ENCODE data around the gene AMMECR1. TPM values are rescaled to one million over a fixed set of nuclear protein-coding genes. Genes with fewer than 3 reads are reported as not detected.

Gene AMMECR1
- total and polyA plus RNA-seq, 2 of the 8 experiments (the other 6 are each of a cell fraction or from before 2014, with no cell fraction given), result 10.2 to 21.2 TPM

DNA sequence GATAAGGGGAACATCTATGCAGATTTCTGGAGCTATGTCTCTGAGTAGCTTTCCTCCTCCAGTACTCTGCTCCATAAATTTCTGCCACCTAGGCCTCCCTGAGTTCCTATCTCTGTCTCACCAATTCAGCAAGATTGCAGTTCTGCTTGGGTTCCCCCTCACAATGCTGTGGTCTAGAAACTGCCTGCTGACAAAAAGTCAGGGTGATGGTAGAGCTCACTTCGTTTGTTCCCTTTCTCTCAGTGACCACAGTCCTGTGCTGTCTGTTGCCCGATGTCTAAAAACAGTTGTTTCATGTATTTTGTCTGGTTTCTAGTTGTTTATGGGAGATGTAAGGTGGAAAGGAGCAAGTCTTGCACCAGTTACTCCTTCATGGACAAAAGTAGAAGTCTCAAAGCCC, 41.1 kb downstream of the AMMECR1 start:
- Histone ChIP-seq H2BK20ac (ENCODE audit: low read length) (no peak overlapping the region), H3K79me1 (ENCODE audit: low read depth, low read length) (no peaks in the 10 kb centered on the region; the same call in 1 of the 2 replicates), H3K4me2 (ENCODE audit: insufficient read depth in 1 of 2, low read depth in 2 of 2, low read length in 2 of 2) (no peak overlapping the region), H3K79me2 (ENCODE audit: control insufficient read depth in 1 of 2, insufficient read depth in 2 of 2, low read length in 2 of 2) (peaks cover 0 to 30% of the 10 kb centered on the region in 2 experiments; a peak in 2 of 4 replicates), H3K9ac (replicated peaks in 1 of 4; ENCODE audit: extremely low read depth in 1 of 4, low read depth in 3 of 4, low read length in 3 of 4) (no peak overlapping the region), H2AK5ac (ENCODE audit: low read depth, low read length) (no peak overlapping the region), H3K36me3 (ENCODE audit: control insufficient read depth in 2 of 4, insufficient read depth in 4 of 4, low read length in 3 of 4) (no peaks in the 10 kb centered on the region), H2AFZ (ENCODE audit: low read length) (no peak overlapping the region), H3K23me2 (ENCODE audit: low read depth, low read length) (no peaks in the 10 kb centered on the region), H2BK120ac (replicated peaks; ENCODE audit: low read depth, low read length) (no peak overlapping the region), H4K5ac (ENCODE audit: insufficient read length, low read depth, low read length) (no peak overlapping the region), H2BK5ac (ENCODE audit: low read depth, low read length) (no peak overlapping the region), H2BK15ac (ENCODE audit: low read length) (no peak overlapping the region), H2BK12ac (ENCODE audit: low read depth, low read length) (no peak overlapping the region), H3K14ac (ENCODE audit: insufficient read length) (no peak overlapping the region), H4K8ac (ENCODE audit: extremely low read depth, insufficient read depth, low read length) (no peak overlapping the region), H4K20me1 (replicated peaks in 1 of 2; ENCODE audit: control insufficient read depth in 1 of 2, insufficient read depth in 2 of 2, low read length in 2 of 2) (no peaks in the 10 kb centered on the region), H3K18ac (ENCODE audit: extremely low read depth, low read length) (no peak overlapping the region), H4K91ac (replicated peaks; ENCODE audit: insufficient read length, low read length) (no peak overlapping the region), H3K4me1 (replicated peaks in 1 of 4; ENCODE audit: control insufficient read depth in 3 of 4, insufficient read depth in 4 of 4, low read length in 3 of 4) (no peaks in the 10 kb centered on the region), H3K27me3 (replicated peaks in 1 of 4; ENCODE audit: control insufficient read depth in 3 of 4, extremely low read depth in 1 of 4, insufficient read depth in 3 of 4, low read length in 3 of 4) (no peaks in the 10 kb centered on the region), H3K27ac (ENCODE audit: low read depth, low read length) (no peak overlapping the region), H3K9me3 (ENCODE audit: insufficient read depth in 2 of 2, low read depth in 1 of 2, low read length in 1 of 2) (no peaks in the 10 kb centered on the region), H3K4me3 (ENCODE audit: extremely low read depth in 1 of 4, insufficient read depth in 2 of 4, low read depth in 3 of 4, low read length in 4 of 4) (no peak overlapping the region), H3K4ac (replicated peaks; ENCODE audit: insufficient read length, low read depth, low read length) (no peak overlapping the region), H3K56ac (replicated peaks; ENCODE audit: insufficient read length, low read depth, low read length) (no peak overlapping the region), H3K23ac (ENCODE audit: insufficient read length) (no peak overlapping the region)
- ChIA-PET CTCF (ENCODE audit: partially characterized antibody) (no interaction called here), POLR2A (ENCODE audit: partially characterized antibody) (no interaction called here)
- DNase-seq (ENCODE audit: low read depth in 1 of 2, low spot score in 2 of 2) (no peak), FAIRE-seq (no peak)
- WGBS, 2 experiments (ENCODE audit: extremely low coverage in 1 of 2, insufficient coverage in 1 of 2, insufficient read length in 1 of 2, insufficient replicate concordance in 2 of 2, low coverage in 1 of 2, low lambda C conversion rate in 2 of 2, missing lambda C conversion rate in 1 of 2), result 91% methylated on average over 2 of the region's 2 CpGs; no CpG with 5 or more reads in 1 of the 2 experiments
- TF ChIP-seq, protein P1, sequence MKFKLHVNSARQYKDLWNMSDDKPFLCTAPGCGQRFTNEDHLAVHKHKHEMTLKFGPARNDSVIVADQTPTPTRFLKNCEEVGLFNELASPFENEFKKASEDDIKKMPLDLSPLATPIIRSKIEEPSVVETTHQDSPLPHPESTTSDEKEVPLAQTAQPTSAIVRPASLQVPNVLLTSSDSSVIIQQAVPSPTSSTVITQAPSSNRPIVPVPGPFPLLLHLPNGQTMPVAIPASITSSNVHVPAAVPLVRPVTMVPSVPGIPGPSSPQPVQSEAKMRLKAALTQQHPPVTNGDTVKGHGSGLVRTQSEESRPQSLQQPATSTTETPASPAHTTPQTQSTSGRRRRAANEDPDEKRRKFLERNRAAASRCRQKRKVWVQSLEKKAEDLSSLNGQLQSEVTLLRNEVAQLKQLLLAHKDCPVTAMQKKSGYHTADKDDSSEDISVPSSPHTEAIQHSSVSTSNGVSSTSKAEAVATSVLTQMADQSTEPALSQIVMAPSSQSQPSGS (IDR thresholded peaks at IDR 0.05; ENCODE audit: low read length), result no peak
- no peak for TF ChIP-seq TBP (IDR thresholded peaks at IDR 0.05; ENCODE audit: low read depth, low read length)
- no peak for TF ChIP-seq SUZ12 (IDR thresholded peaks at IDR 0.05; ENCODE audit: low read length)
- TF ChIP-seq RXRA (IDR thresholded peaks at IDR 0.05; ENCODE audit: insufficient read depth, low read depth, low read length), result no peak
- no peak for TF ChIP-seq CREB1 (IDR thresholded peaks at IDR 0.05)
- no peak for TF ChIP-seq TEAD4 (IDR thresholded peaks at IDR 0.05; ENCODE audit: low read depth, low read length)
- no peak for TF ChIP-seq CTBP2 (IDR thresholded peaks at IDR 0.05; ENCODE audit: borderline replicate concordance, insufficient read depth, insufficient read length, low read length)
- TF ChIP-seq HDAC6 (IDR thresholded peaks at IDR 0.05; ENCODE audit: low read depth, low read length), result no peak
- TF ChIP-seq BACH1 (IDR thresholded peaks at IDR 0.05; ENCODE audit: low read length), result no peak
- no peak for TF ChIP-seq SIRT6 (IDR thresholded peaks at IDR 0.05; ENCODE audit: low read length)
- TF ChIP-seq, protein P2, sequence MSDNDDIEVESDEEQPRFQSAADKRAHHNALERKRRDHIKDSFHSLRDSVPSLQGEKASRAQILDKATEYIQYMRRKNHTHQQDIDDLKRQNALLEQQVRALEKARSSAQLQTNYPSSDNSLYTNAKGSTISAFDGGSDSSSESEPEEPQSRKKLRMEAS (IDR thresholded peaks at IDR 0.05), result no peak
- no peak for TF ChIP-seq ASH2L (IDR thresholded peaks at IDR 0.05; ENCODE audit: low read length)
- TF ChIP-seq CBX5 (IDR thresholded peaks at IDR 0.05; ENCODE audit: low read depth, low read length), result no peak
- no peak for TF ChIP-seq RBBP5 (IDR thresholded peaks at IDR 0.05; ENCODE audit: borderline replicate concordance, low read depth, low read length)
